H1 (cell line): ENCODE measurements around the gene RAMP1. TPM values are rescaled to one million over a fixed set of nuclear protein-coding genes. Genes with fewer than 3 reads are reported as not detected.

Experiments used
- BCL11A ChIP-seq, 2 experiments: IDR thresholded peaks; one replicate each; pipeline ENCODE4 v1.6.1; 2011; ENCODE audit warnings: low read depth in 2 of 2, low read length in 2 of 2, mild to moderate bottlenecking in 2 of 2
- CBX8 ChIP-seq: fragments of 300-800, 300-1000 bp; sonication (generic); IDR thresholded peaks from 2 replicates; pipeline ENCODE4 v1.7.1; 2016; ENCODE audit warnings: low read depth, low read length, borderline replicate concordance
- CEBPB ChIP-seq: IDR thresholded peaks from 2 replicates; pipeline ENCODE4 v1.6.1; 2012; ENCODE audit warnings: low read depth, low read length
- EP300 ChIP-seq, 2 experiments: IDR thresholded peaks; 1 replicate in 1 of 2; 2 replicates in 1 of 2; pipeline ENCODE4 v1.6.1; 2011 to 2012; ENCODE audit warnings: low read depth in 2 of 2, low read length in 2 of 2, mild to moderate bottlenecking in 2 of 2, borderline replicate concordance in 1 of 2, inconsistent platforms in 1 of 2, moderate library complexity in 1 of 2
- KDM5A ChIP-seq: fragments of 200-600 bp; IDR thresholded peaks from 2 replicates; pipeline ENCODE4 v1.7.1; 2012; ENCODE audit warnings: mild to moderate bottlenecking, low read length, inconsistent platforms, mixed read lengths
- RNF2 ChIP-seq: fragments of 200-900, 300-1000 bp; sonication (generic); IDR thresholded peaks from 2 replicates; pipeline ENCODE4 v1.7.1; 2016; ENCODE audit warnings: borderline replicate concordance, low read depth, mild to moderate bottlenecking, antibody characterized with exemption, low read length; ENCODE audit not compliant: poor library complexity, severe bottlenecking; ENCODE audit errors: missing control alignments
- SP1 ChIP-seq: IDR thresholded peaks from 2 replicates; pipeline ENCODE4 v1.6.1; 2011; ENCODE audit warnings: low read depth, low read length
- polyA plus RNA-seq, 7 experiments: library from polyadenylated mRNA; depleted of rRNA in 3 of 7; stranded (reverse) in 5 of 7; unstranded in 2 of 7; fragments of >200 nt in 5 of 7; fragments of 200-250 nt in 2 of 7; gene quantifications; 1 replicate in 5 of 7; 2 replicates in 1 of 7; 4 replicates in 1 of 7; pipeline versions ENCODE4 v1.2.1 to v1.2.3, GENCODE V29; 2011 to 2013; ENCODE audit warnings: missing spikeins in 2 of 7, mixed read lengths in 2 of 7
- total RNA-seq: library from RNA; stranded (reverse); fragmentation: NEBNext Ultra II Directional; extraction: Animal tissue kit (Norgen Biotek cat#: 25700); gene quantifications from 2 replicates; pipeline ENCODE4 v1.2.1, GENCODE V29; 2021
- TF ChIP-seq, protein P1 (sequence below): fragments of 300-600 bp; sonication (generic); IDR thresholded peaks from 2 replicates; pipeline ENCODE4 v1.7.1; 2012; ENCODE audit warnings: low read length, moderate library complexity, mild to moderate bottlenecking, inconsistent platforms; ENCODE audit not compliant: insufficient replicate concordance
- TF ChIP-seq, protein P2 (sequence below), 3 experiments: IDR thresholded peaks; 1 replicate in 2 of 3; 2 replicates in 1 of 3; pipeline versions ENCODE4 v1.5.1 to v1.6.1; 2011; ENCODE audit warnings: low read length in 3 of 3, mild to moderate bottlenecking in 3 of 3, inconsistent platforms in 2 of 3, low read depth in 1 of 3, moderate library complexity in 1 of 3; ENCODE audit not compliant: insufficient read depth in 1 of 3; ENCODE audit errors: control extremely low read depth in 1 of 3

Gene RAMP1
- total and polyA plus RNA-seq, 2 of the 8 experiments (the other 6 are each of a cell fraction or from before 2014, with no cell fraction given), result 0.65 to 4.3 TPM

DNA sequence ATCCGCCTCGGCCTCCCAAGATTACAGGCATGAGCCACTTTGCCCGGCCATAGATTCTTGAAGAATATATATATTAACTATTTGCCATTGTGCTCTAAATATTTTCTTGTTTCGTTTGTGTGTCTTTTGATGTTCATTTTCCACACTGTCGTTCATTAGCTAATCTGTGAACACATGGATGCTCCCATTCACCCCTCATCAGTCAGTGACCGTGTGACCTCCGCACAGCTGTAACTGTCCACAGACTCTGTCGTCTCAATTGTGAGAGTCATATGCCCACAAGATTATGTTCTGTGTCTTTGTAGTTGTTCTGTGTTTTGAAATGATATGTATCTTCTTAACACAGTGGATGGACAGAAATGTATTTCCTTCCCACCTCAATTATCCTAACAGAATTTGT, 29.6 kb downstream of the RAMP1 start (continued):
- TF ChIP-seq, protein P1, sequence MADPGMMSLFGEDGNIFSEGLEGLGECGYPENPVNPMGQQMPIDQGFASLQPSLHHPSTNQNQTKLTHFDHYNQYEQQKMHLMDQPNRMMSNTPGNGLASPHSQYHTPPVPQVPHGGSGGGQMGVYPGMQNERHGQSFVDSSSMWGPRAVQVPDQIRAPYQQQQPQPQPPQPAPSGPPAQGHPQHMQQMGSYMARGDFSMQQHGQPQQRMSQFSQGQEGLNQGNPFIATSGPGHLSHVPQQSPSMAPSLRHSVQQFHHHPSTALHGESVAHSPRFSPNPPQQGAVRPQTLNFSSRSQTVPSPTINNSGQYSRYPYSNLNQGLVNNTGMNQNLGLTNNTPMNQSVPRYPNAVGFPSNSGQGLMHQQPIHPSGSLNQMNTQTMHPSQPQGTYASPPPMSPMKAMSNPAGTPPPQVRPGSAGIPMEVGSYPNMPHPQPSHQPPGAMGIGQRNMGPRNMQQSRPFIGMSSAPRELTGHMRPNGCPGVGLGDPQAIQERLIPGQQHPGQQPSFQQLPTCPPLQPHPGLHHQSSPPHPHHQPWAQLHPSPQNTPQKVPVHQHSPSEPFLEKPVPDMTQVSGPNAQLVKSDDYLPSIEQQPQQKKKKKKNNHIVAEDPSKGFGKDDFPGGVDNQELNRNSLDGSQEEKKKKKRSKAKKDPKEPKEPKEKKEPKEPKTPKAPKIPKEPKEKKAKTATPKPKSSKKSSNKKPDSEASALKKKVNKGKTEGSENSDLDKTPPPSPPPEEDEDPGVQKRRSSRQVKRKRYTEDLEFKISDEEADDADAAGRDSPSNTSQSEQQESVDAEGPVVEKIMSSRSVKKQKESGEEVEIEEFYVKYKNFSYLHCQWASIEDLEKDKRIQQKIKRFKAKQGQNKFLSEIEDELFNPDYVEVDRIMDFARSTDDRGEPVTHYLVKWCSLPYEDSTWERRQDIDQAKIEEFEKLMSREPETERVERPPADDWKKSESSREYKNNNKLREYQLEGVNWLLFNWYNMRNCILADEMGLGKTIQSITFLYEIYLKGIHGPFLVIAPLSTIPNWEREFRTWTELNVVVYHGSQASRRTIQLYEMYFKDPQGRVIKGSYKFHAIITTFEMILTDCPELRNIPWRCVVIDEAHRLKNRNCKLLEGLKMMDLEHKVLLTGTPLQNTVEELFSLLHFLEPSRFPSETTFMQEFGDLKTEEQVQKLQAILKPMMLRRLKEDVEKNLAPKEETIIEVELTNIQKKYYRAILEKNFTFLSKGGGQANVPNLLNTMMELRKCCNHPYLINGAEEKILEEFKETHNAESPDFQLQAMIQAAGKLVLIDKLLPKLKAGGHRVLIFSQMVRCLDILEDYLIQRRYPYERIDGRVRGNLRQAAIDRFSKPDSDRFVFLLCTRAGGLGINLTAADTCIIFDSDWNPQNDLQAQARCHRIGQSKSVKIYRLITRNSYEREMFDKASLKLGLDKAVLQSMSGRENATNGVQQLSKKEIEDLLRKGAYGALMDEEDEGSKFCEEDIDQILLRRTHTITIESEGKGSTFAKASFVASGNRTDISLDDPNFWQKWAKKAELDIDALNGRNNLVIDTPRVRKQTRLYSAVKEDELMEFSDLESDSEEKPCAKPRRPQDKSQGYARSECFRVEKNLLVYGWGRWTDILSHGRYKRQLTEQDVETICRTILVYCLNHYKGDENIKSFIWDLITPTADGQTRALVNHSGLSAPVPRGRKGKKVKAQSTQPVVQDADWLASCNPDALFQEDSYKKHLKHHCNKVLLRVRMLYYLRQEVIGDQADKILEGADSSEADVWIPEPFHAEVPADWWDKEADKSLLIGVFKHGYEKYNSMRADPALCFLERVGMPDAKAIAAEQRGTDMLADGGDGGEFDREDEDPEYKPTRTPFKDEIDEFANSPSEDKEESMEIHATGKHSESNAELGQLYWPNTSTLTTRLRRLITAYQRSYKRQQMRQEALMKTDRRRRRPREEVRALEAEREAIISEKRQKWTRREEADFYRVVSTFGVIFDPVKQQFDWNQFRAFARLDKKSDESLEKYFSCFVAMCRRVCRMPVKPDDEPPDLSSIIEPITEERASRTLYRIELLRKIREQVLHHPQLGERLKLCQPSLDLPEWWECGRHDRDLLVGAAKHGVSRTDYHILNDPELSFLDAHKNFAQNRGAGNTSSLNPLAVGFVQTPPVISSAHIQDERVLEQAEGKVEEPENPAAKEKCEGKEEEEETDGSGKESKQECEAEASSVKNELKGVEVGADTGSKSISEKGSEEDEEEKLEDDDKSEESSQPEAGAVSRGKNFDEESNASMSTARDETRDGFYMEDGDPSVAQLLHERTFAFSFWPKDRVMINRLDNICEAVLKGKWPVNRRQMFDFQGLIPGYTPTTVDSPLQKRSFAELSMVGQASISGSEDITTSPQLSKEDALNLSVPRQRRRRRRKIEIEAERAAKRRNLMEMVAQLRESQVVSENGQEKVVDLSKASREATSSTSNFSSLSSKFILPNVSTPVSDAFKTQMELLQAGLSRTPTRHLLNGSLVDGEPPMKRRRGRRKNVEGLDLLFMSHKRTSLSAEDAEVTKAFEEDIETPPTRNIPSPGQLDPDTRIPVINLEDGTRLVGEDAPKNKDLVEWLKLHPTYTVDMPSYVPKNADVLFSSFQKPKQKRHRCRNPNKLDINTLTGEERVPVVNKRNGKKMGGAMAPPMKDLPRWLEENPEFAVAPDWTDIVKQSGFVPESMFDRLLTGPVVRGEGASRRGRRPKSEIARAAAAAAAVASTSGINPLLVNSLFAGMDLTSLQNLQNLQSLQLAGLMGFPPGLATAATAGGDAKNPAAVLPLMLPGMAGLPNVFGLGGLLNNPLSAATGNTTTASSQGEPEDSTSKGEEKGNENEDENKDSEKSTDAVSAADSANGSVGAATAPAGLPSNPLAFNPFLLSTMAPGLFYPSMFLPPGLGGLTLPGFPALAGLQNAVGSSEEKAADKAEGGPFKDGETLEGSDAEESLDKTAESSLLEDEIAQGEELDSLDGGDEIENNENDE, result no peak
- TF ChIP-seq, protein P2, sequence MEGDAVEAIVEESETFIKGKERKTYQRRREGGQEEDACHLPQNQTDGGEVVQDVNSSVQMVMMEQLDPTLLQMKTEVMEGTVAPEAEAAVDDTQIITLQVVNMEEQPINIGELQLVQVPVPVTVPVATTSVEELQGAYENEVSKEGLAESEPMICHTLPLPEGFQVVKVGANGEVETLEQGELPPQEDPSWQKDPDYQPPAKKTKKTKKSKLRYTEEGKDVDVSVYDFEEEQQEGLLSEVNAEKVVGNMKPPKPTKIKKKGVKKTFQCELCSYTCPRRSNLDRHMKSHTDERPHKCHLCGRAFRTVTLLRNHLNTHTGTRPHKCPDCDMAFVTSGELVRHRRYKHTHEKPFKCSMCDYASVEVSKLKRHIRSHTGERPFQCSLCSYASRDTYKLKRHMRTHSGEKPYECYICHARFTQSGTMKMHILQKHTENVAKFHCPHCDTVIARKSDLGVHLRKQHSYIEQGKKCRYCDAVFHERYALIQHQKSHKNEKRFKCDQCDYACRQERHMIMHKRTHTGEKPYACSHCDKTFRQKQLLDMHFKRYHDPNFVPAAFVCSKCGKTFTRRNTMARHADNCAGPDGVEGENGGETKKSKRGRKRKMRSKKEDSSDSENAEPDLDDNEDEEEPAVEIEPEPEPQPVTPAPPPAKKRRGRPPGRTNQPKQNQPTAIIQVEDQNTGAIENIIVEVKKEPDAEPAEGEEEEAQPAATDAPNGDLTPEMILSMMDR (IDR thresholded peaks at IDR 0.05; ENCODE audit: control extremely low read depth in 1 of 3, insufficient read depth in 1 of 3, low read depth in 1 of 3, low read length in 3 of 3), result no peak
- TF ChIP-seq CEBPB (no peak), RNF2 (no peak), BCL11A (IDR thresholded peaks at IDR 0.05; ENCODE audit: low read depth in 2 of 2, low read length in 2 of 2) (no peak), SP1 (no peak), KDM5A (no peak), CBX8 (no peak), EP300 (IDR thresholded peaks at IDR 0.05; ENCODE audit: borderline replicate concordance in 1 of 2, low read depth in 2 of 2, low read length in 2 of 2) (no peak)
